HEK293 (cell line): ENCODE data around the gene TNNT2.

Source experiments
- BCL6B ChIP-seq: fragments of 450-650 bp; formaldehyde crosslinking; IDR thresholded peaks from 2 replicates; pipeline ENCODE4 v1.5.1; 2017; ENCODE audit warnings: missing biosample characterization, missing genetic modification characterization
- ELK4 ChIP-seq: IDR thresholded peaks from 2 replicates; pipeline ENCODE4 v1.6.1; 2011; ENCODE audit warnings: mild to moderate bottlenecking, low read depth, low read length, borderline replicate concordance
- KLF1 ChIP-seq: fragments of 450-650 bp; formaldehyde crosslinking; IDR thresholded peaks from 2 replicates; pipeline ENCODE4 v1.5.1; 2016; ENCODE audit warnings: missing biosample characterization, missing genetic modification characterization
- KLF10 ChIP-seq: fragments of 450-650 bp; IDR thresholded peaks from 2 replicates; pipeline ENCODE4 v1.5.1; 2018; ENCODE audit warnings: missing biosample characterization, mild to moderate bottlenecking, missing genetic modification characterization
- PRDM1 ChIP-seq: fragments of 450-650 bp; formaldehyde crosslinking; IDR thresholded peaks from 2 replicates; pipeline ENCODE4; 2016; ENCODE audit warnings: missing biosample characterization, missing genetic modification characterization
- ZBTB17 ChIP-seq: fragments of 450-650 bp; formaldehyde crosslinking; IDR thresholded peaks from 2 replicates; pipeline ENCODE4 v1.5.1; 2016; ENCODE audit warnings: missing biosample characterization, missing genetic modification characterization
- ZNF274 ChIP-seq, 2 experiments: fragments of 200-500 bp in 1 of 2; fragments of 450-650 bp in 1 of 2; sonication (Bioruptor generic) in 1 of 2; formaldehyde crosslinking in 1 of 2; IDR thresholded peaks; 2 replicates each; pipeline versions ENCODE4 v1.5.1 to v1.6.1; 2014 to 2016; ENCODE audit warnings: borderline replicate concordance in 1 of 2, inconsistent platforms in 1 of 2, low read length in 1 of 2, missing biosample characterization in 1 of 2, missing genetic modification characterization in 1 of 2
- ZNF426 ChIP-seq: fragments of 450-650 bp; formaldehyde crosslinking; IDR thresholded peaks from 2 replicates; pipeline ENCODE4 v1.5.1; 2017; ENCODE audit warnings: missing biosample characterization, missing genetic modification characterization, mild to moderate bottlenecking, inconsistent platforms, moderate library complexity
- ZNF645 ChIP-seq: fragments of 450-650 bp; formaldehyde crosslinking; IDR thresholded peaks from 2 replicates; pipeline ENCODE4; 2016; ENCODE audit warnings: missing biosample characterization, missing genetic modification characterization
- ZNF747 ChIP-seq: fragments of 450-650 bp; formaldehyde crosslinking; IDR thresholded peaks from 2 replicates; pipeline ENCODE4 v1.5.1; 2016; ENCODE audit warnings: missing biosample characterization, missing genetic modification characterization
- ZSCAN30 ChIP-seq: fragments of 450-650 bp; IDR thresholded peaks from 2 replicates; pipeline ENCODE4 v1.5.1; 2018; ENCODE audit warnings: missing biosample characterization, mild to moderate bottlenecking, missing genetic modification characterization, moderate library complexity
- TF ChIP-seq, protein P1 (sequence below): fragments of 450-650 bp; formaldehyde crosslinking; IDR thresholded peaks from 2 replicates; pipeline ENCODE4 v1.5.1; 2016; ENCODE audit warnings: missing biosample characterization, missing genetic modification characterization
- TF ChIP-seq, protein P2 (sequence below): fragments of 450-650 bp; IDR thresholded peaks from 2 replicates; pipeline ENCODE4 v1.5.1; 2018; ENCODE audit warnings: missing biosample characterization, missing genetic modification characterization

DNA sequence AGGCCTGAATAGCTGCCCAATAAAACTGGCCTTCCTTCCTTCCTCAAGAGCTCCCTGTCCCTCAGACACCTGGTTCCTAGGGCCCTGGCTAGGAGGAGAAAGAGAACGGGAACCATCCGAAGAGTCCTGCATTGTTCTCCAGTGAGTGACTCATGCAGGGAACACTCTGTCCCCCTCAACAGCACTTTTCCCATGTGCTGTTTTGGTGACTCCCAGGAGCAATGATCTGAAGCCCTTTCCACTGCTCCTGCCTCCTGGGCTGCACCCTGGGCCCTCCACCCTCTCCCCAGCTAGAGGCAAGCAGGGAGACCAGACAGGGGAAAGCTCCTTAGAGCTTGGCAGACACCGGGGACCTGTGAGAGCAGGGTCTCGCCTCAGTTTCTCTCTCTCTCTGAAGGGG is 18.9 kb downstream of the TNNT2 start:
- TF ChIP-seq ZNF645 (tag by site-specific recombination) = no peak
- TF ChIP-seq KLF10 = no peak
- TF ChIP-seq, protein P1, sequence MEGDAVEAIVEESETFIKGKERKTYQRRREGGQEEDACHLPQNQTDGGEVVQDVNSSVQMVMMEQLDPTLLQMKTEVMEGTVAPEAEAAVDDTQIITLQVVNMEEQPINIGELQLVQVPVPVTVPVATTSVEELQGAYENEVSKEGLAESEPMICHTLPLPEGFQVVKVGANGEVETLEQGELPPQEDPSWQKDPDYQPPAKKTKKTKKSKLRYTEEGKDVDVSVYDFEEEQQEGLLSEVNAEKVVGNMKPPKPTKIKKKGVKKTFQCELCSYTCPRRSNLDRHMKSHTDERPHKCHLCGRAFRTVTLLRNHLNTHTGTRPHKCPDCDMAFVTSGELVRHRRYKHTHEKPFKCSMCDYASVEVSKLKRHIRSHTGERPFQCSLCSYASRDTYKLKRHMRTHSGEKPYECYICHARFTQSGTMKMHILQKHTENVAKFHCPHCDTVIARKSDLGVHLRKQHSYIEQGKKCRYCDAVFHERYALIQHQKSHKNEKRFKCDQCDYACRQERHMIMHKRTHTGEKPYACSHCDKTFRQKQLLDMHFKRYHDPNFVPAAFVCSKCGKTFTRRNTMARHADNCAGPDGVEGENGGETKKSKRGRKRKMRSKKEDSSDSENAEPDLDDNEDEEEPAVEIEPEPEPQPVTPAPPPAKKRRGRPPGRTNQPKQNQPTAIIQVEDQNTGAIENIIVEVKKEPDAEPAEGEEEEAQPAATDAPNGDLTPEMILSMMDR = no peak
- no peak for TF ChIP-seq ZNF274 (IDR thresholded peaks at IDR 0.05; ENCODE audit: low read length)
- no peak for TF ChIP-seq ZNF274 (tag by site-specific recombination; IDR thresholded peaks at IDR 0.05; ENCODE audit: borderline replicate concordance)
- no peak for TF ChIP-seq PRDM1 (tag by site-specific recombination)
- no peak for TF ChIP-seq ZBTB17 (tag by site-specific recombination)
- TF ChIP-seq ELK4 = no peak
- TF ChIP-seq BCL6B = no peak
- no peak for TF ChIP-seq ZNF426 (tag by site-specific recombination)
- no peak for TF ChIP-seq KLF1 (tag by site-specific recombination)
- no peak for TF ChIP-seq ZSCAN30 (tag by site-specific recombination)
- TF ChIP-seq, protein P2, sequence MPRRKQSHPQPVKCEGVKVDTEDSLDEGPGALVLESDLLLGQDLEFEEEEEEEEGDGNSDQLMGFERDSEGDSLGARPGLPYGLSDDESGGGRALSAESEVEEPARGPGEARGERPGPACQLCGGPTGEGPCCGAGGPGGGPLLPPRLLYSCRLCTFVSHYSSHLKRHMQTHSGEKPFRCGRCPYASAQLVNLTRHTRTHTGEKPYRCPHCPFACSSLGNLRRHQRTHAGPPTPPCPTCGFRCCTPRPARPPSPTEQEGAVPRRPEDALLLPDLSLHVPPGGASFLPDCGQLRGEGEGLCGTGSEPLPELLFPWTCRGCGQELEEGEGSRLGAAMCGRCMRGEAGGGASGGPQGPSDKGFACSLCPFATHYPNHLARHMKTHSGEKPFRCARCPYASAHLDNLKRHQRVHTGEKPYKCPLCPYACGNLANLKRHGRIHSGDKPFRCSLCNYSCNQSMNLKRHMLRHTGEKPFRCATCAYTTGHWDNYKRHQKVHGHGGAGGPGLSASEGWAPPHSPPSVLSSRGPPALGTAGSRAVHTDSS (tag by site-specific recombination) = no peak
- no peak for TF ChIP-seq ZNF747 (tag by site-specific recombination)
